Measurements from ENCODE around the gene MACROD2. TPM values are rescaled to one million over a fixed set of nuclear protein-coding genes. Genes with fewer than 3 reads are reported as not detected.

The MACROD2 gene
- total RNA-seq, 1 experiment from 2014 or later: 1.6 TPM

- H3K36me3 Mint-ChIP-seq (ENCODE audit: insufficient read depth in 1 of 3, low read depth in 3 of 3): peaks cover 0 to 13% (median 3%) of the 10 kb centered on the region in 3 experiments; a peak in 3 of 7 replicates
- no peak for TF ChIP-seq CTCF (conservative IDR thresholded peaks at IDR 0.05)
- no CpG with 5 or more reads among the region's 4 CpGs for WGBS (ENCODE audit: extremely low coverage, insufficient read length, low lambda C conversion rate)
- Histone ChIP-seq H3K4ac (ENCODE audit: low read depth, low read length) (no peak overlapping the region), H3K14ac (ENCODE audit: insufficient read depth, low read length) (no peak overlapping the region), H2BK15ac (ENCODE audit: low read depth, low read length) (no peak overlapping the region), H3K4me2 (ENCODE audit: insufficient read depth, insufficient read length, low read length) (no peak overlapping the region), H3T11ph (ENCODE audit: low read length) (no peak overlapping the region), H3K79me1 (ENCODE audit: insufficient read depth, low read depth, low read length, poor library complexity, severe bottlenecking) (no peaks in the 10 kb centered on the region), H2BK120ac (ENCODE audit: low read depth, low read length, poor library complexity, severe bottlenecking) (no peak overlapping the region), H4K8ac (replicated peaks; ENCODE audit: insufficient read length, low read depth, low read length) (no peak overlapping the region), H3K23ac (ENCODE audit: insufficient read length, low read depth, low read length) (no peak overlapping the region), H2AK5ac (ENCODE audit: insufficient read length, low read length) (no peak overlapping the region), H3K27me3 (ENCODE audit: insufficient read depth, low read length) (no peaks in the 10 kb centered on the region), H3K27ac (ENCODE audit: insufficient read length, low read depth, low read length) (no peak overlapping the region), H4K5ac (ENCODE audit: insufficient read length, low read depth, low read length) (no peak overlapping the region), H3K9me3 (ENCODE audit: control insufficient read depth, low read depth, low read length) (no peaks in the 10 kb centered on the region), H2BK5ac (ENCODE audit: insufficient read length, low read length) (no peak overlapping the region), H3K4me1 (ENCODE audit: insufficient read depth, low read length) (peaks cover 5% of the 10 kb centered on the region; the same call in 1 of the 2 replicates), H3K18ac (ENCODE audit: insufficient read length, low read depth, low read length) (no peak overlapping the region), H4K91ac (ENCODE audit: insufficient read length, low read depth, low read length) (no peak overlapping the region), H2BK20ac (ENCODE audit: low read depth, low read length, poor library complexity, severe bottlenecking) (no peak overlapping the region), H3K79me2 (ENCODE audit: insufficient read depth, low read length) (no peaks in the 10 kb centered on the region), H3K9ac (ENCODE audit: extremely low read depth, insufficient read length, low read length) (no peak overlapping the region), H4K20me1 (ENCODE audit: control insufficient read depth, insufficient read depth, insufficient read length) (no peaks in the 10 kb centered on the region), H3K56ac (ENCODE audit: insufficient read length, low read depth, low read length) (no peak overlapping the region), H2AFZ (ENCODE audit: low read length) (no peak overlapping the region), H2BK12ac (ENCODE audit: insufficient read length, low read depth, low read length) (no peak overlapping the region), H3K23me2 (ENCODE audit: insufficient read length, low read depth, low read length, poor library complexity, severe bottlenecking) (no peaks in the 10 kb centered on the region)
- no peak for DNase-seq
- no peaks in the 10 kb centered on the region; the same call in 1 of the 2 replicates for H3K27me3 Mint-ChIP-seq (ENCODE audit: low read depth)
- H3K27ac Mint-ChIP-seq: peak overlapping the region in 2 of 3 experiments; percentile 24 to 35; a peak in 2 of 7 replicates
- H3K4me1 Mint-ChIP-seq: peaks cover 22 to 30% of the 10 kb centered on the region in 2 experiments
- H3K9me3 Mint-ChIP-seq: peaks cover 7 to 8% of the 10 kb centered on the region in 2 experiments; a peak in 4 of 5 replicates
- H3K4me3 Mint-ChIP-seq: no peak overlapping the region
Observed at GRCh38 chr20:15774926-15775325, 1779.6 kb downstream of the MACROD2 start.

Measured in H9 (cell line).